Body of pancreas (tissue), 4 donors: ENCODE data around the gene GJA8. TPM values are rescaled to one million over a fixed set of nuclear protein-coding genes. Genes with fewer than 3 reads are reported as not detected.

Experiments used
- ATAC-seq: fragments of 150-250 bp; one replicate; pipeline ENCODE4 v1.9.1; 2016
- DNase-seq, 4 donors: peaks; one replicate each; pipeline ENCODE4 v3.0.0-alpha.2; 2019
- H3K27ac ChIP-seq, 4 donors: fragments of 200-600 bp; sonication (generic); 1 replicate in 3 of 4; 2 replicates in 1 of 4; pipeline versions ENCODE4 v1.5.1 to v1.6.1; 2016 to 2019; ENCODE audit warnings: mild to moderate bottlenecking in 1 of 4, mixed read lengths in 1 of 4, moderate library complexity in 1 of 4
- H3K27me3 ChIP-seq, 2 donors: fragments of 200-600 bp; sonication (generic); one replicate each; pipeline ENCODE4 v1.6.0; 2016; ENCODE audit warnings: mild to moderate bottlenecking in 1 of 2
- H3K36me3 ChIP-seq, 2 donors: fragments of 200-600 bp; sonication (generic); replicated peaks in 1 of 2; 2 replicates each; pipeline ENCODE4 v1.5.1; 2016; ENCODE audit warnings: low read depth in 2 of 2; ENCODE audit not compliant: insufficient read depth in 1 of 2
- H3K4me1 ChIP-seq: fragments of 200-600 bp; sonication (generic); one replicate; pipeline ENCODE4 v1.6.0; 2016
- H3K4me3 ChIP-seq, 2 donors: fragments of 200-600 bp; sonication (generic); 1 replicate in 1 of 2; 2 replicates in 1 of 2; pipeline ENCODE4 v1.5.1; 2016 to 2019
- H3K9me3 ChIP-seq, 3 donors: fragments of 200-600 bp; sonication (generic); 1 replicate in 2 of 3; 2 replicates in 1 of 3; pipeline ENCODE4 v1.5.1; 2016
- CTCF ChIP-seq, 7 experiments: fragments of 450-650 bp in 4 of 7; fragments of 200-600 bp in 3 of 7; sonication (generic) in 3 of 7; IDR thresholded peaks; one replicate each; pipeline ENCODE4 v1.5.1; 2016 to 2019; ENCODE audit warnings: antibody characterized with exemption in 7 of 7
- POLR2A ChIP-seq, 3 donors: fragments of 450-650 bp; IDR thresholded peaks; one replicate each; pipeline ENCODE4 v1.6.1; 2016; ENCODE audit warnings: antibody characterized with exemption in 3 of 3, mild to moderate bottlenecking in 2 of 3
- WGBS, 2 donors: methylation state at CpG; one replicate each; pipeline ENCODE4 v1.1.5; 2017; 5-methylcytosine and 5-hydroxymethylcytosine counted together
- intact Hi-C: fragments of 100-400 bp; cut with DNase I; formaldehyde crosslinking; loops from one replicate; pipeline ENCODE4 v1.15.1; 2023
- total RNA-seq, 2 donors: library from RNA; depleted of rRNA; stranded (reverse); fragments of >200 nt; gene quantifications; one replicate each; pipeline ENCODE4 v1.1.0, GENCODE V29; 2016

Gene GJA8
- total RNA-seq, 2 donors from 2014 or later, result not detected

GRCh38 chr1:147892731-147893214, 9.8 kb upstream of the GJA8 start:
- no peak overlapping the region for H3K27ac ChIP-seq
- WGBS, 2 donors, result 0% methylated on average over 1 of the region's 1 CpG
- H3K4me1 ChIP-seq, result peaks cover 8% of the 10 kb centered on the region
- DNase-seq (peak; percentile 31 to 49 (median 38)), ATAC-seq (peak; percentile 35)
- no peak overlapping the region for H3K4me3 ChIP-seq
- peak; percentile 83 to 94 (median 90) for TF ChIP-seq CTCF (IDR thresholded peaks at IDR 0.05)
- no peak for TF ChIP-seq POLR2A (IDR thresholded peaks at IDR 0.05)
- intact Hi-C loops, result loop anchor here (5.0 to 10.0 kb wide), 3 partner anchors 168 to 398 kb away; no protein-coding TSS in a partner anchor
- H3K9me3 ChIP-seq, result no peaks in the 10 kb centered on the region
- no peaks in the 10 kb centered on the region for H3K36me3 ChIP-seq
- H3K27me3 ChIP-seq, result no peaks in the 10 kb centered on the region

- Histone ChIP-seq H3K4me3 (no peak overlapping the region), H3K9me3 (no peaks in the 10 kb centered on the region), H3K4me1 (peaks cover 10% of the 10 kb centered on the region), H3K27ac (no peak overlapping the region), H3K36me3 (no peaks in the 10 kb centered on the region), H3K27me3 (no peaks in the 10 kb centered on the region)
- TF ChIP-seq CTCF (IDR thresholded peaks at IDR 0.05) (no peak), POLR2A (IDR thresholded peaks at IDR 0.05) (no peak)
- no peak for ATAC-seq
- WGBS, 2 donors, result 59 to 65% methylated on average over 4 of the region's 4 CpGs
- no peak for DNase-seq
- intact Hi-C loops, result loop anchor here (10.0 kb wide), 2 partner anchors 170 to 400 kb away; no protein-coding TSS in a partner anchor
Measured at GRCh38 chr1:147895123-147895522, 7.5 kb upstream of the GJA8 start.

- Histone ChIP-seq H3K9me3 (no peaks in the 10 kb centered on the region), H3K27ac (no peak overlapping the region), H3K4me3 (no peak overlapping the region), H3K27me3 (no peaks in the 10 kb centered on the region), H3K36me3 (no peaks in the 10 kb centered on the region), H3K4me1 (peaks cover 10% of the 10 kb centered on the region)
- intact Hi-C loops, result loop anchor here (10.0 kb wide), 2 partner anchors 172 to 402 kb away; no protein-coding TSS in a partner anchor
- 41 to 59% methylated on average over 5 to 8 of the region's 8 CpGs for WGBS, 2 donors
- TF ChIP-seq CTCF (IDR thresholded peaks at IDR 0.05) (no peak), POLR2A (IDR thresholded peaks at IDR 0.05) (no peak)
- ATAC-seq, result no peak
- peak in 2 of 4 donors; percentile 14 to 37 for DNase-seq
Measured at GRCh38 chr1:147897029-147897752, 5.4 kb upstream of the GJA8 start.

- H3K4me3 ChIP-seq, result no peak overlapping the region
- no peaks in the 10 kb centered on the region for H3K9me3 ChIP-seq
- no peak for DNase-seq
- H3K27ac ChIP-seq, result no peak overlapping the region
- ATAC-seq, result no peak
- intact Hi-C loops, result loop anchor here (10.0 kb wide), 2 partner anchors 173 to 403 kb away; no protein-coding TSS in a partner anchor
- 67 to 70% methylated on average over 4 of the region's 4 CpGs for WGBS, 2 donors
- no peaks in the 10 kb centered on the region for H3K36me3 ChIP-seq
- peaks cover 10% of the 10 kb centered on the region for H3K4me1 ChIP-seq
- H3K27me3 ChIP-seq, result no peaks in the 10 kb centered on the region
- TF ChIP-seq POLR2A (IDR thresholded peaks at IDR 0.05), result no peak
- TF ChIP-seq CTCF (IDR thresholded peaks at IDR 0.05), result no peak
Measured at GRCh38 chr1:147897789-147898188, 4.8 kb upstream of the GJA8 start.
